HG03521 (cell line): ENCODE measurements around the gene CDC42BPB.
"Not testable (repeated sequence)": the region's sequence is repeated elsewhere in the genome, so short reads cannot be mapped to it uniquely, and the experiment has no call there.

ENCODE experiments used
- ATAC-seq: cut with Tn5 transposase; IDR thresholded peaks from one replicate; pipeline ENCODE4 v1.9.1; 2021; ENCODE audit warnings: mild to moderate bottlenecking, moderate library complexity; ENCODE audit not compliant: unreplicated experiment

CDC42BPB gene

GRCh38 chr14:102906616-102907302, 150.6 kb downstream of the CDC42BPB start:
- ATAC-seq = no peak

DNA sequence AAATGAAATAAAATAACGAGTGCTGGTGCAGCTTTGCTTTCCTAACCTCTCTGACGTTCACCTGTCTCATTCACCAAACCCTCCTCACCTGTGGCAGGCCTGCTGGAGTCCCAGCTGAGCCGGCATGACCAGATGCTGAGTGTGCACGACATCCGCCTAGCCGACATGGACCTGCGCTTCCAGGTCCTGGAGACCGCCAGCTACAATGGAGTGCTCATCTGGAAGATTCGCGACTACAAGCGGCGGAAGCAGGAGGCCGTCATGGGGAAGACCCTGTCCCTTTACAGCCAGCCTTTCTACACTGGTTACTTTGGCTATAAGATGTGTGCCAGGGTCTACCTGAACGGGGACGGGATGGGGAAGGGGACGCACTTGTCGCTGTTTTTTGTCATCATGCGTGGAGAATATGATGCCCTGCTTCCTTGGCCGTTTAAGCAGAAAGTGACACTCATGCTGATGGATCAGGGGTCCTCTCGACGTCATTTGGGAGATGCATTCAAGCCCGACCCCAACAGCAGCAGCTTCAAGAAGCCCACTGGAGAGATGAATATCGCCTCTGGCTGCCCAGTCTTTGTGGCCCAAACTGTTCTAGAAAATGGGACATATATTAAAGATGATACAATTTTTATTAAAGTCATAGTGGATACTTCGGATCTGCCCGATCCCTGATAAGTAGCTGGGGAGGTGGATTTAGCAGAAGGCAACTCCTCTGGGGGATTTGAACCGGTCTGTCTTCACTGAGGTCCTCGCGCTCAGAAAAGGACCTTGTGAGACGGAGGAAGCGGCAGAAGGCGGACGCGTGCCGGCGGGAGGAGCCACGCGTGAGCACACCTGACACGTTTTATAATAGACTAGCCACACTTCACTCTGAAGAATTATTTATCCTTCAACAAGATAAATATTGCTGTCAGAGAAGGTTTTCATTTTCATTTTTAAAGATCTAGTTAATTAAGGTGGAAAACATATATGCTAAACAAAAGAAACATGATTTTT, 151.9 kb downstream of the CDC42BPB start:
- ATAC-seq = no peak

DNA sequence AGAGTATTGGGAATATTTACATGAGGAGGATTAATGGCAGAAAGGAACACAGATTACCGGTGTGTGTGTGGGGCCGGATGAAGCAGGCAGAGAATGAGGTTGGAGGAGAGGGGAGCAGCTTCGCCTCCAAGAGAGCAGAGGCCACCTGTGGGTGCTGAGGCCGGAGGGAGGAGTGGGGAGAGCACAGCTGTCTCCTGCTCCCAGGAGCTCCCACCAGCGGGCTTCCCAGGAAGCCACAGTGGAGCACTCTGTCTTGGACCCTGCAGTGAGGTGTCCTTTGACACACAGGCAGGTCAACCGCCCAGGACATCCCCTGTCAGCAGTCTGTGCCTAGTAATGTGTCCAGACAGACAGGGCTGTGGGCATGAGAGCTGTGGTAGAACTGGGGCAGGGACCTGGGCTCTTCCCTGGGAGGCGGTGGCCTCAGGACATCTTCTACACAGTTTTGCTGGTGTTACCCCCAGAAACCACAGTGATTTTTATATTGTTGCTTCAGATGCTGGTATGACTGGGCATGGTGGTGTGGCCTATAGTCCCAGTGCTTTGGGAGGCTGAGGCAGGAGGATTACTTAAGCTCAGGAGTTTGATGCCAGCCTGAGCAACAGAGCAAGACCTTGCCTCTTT, 153.3 kb downstream of the CDC42BPB start:
- ATAC-seq = no peak

GRCh38 chr14:102903248-102903888, 154.0 kb downstream of the CDC42BPB start:
- ATAC-seq = no peak

GRCh38 chr14:102902523-102903247, 154.7 kb downstream of the CDC42BPB start:
- ATAC-seq = no peak

- ATAC-seq = no peak
Observed at GRCh38 chr14:102902086-102902485, 155.3 kb downstream of the CDC42BPB start.

- ATAC-seq = peak; percentile 73
Observed at GRCh38 chr14:102901633-102902032, 155.7 kb downstream of the CDC42BPB start.

GRCh38 chr14:102900631-102901571, 156.4 kb downstream of the CDC42BPB start:
- peak; percentile 47 for ATAC-seq

DNA sequence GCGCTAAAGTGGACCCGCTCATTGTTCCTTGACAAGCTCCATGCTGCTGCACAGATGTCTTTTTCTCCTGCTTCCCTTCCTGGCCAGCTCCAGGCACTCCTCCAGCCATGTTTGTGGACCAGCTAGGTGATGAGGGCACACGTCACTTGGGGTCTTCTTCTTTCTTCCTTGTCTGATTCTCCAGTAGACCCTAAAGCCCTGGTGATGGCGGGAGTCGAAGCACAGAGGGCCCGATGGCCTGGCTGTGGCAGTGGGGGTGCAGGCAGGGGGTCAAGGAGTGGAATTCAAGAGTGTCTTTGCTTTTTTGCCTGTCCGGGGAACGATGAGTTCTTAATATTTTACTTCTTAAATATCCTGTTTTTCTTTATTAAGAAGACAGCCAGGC, 157.8 kb downstream of the CDC42BPB start:
- ATAC-seq = no peak

DNA sequence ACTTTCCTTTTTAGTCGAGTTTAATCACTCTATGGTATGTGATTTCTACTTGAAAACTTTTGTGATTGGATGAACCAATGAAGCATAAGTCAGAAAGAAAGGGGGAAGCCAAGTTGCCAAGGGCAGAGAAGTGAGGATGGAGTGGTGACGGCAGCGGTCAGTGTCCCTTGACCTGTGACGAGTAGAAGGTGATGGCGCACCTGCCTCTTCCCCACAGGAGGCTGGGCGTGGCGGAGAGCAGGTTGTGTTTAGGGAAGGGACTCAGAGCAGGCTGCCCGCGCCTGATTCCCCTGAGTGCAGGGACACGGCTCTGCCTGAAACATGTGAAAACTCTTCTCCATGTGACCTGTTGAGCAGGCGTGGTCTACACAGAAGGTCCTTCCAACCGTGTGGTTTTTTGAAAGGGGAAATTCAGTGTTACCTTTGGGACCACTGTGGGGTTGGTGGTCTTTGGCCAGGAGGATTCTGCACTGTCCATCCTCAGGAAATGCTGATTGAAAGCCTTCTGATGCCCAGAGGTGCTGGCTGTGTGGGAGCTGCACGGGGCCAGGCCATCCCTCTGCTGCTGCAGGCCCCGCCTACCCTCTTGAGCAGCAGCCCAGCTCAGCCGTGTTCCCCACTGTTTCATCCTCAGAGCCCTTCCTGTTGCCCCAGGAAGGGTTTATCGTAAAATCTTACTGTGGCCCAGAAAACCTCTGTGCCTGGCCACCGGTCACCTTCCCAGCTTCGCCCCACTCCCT, 158.4 kb downstream of the CDC42BPB start:
- no peak for ATAC-seq

DNA sequence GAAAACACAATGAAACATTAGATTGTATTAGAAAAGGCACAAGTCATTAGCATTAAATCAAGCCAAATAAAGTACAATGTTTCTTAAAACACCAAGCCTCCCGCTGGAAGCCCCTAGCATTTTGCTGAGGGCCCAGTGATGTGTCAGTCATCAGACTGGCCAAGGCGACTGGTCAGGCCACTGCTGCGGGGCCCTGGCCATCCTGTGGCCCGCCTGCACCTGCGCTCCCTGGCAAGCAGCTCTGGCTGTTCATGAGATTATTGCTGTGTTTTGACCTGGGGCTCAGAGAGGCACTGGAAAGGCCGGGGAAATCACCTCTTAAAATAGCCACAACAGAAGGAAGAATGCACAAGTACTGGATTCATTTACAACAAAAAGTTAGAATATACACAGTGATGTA, 159.1 kb downstream of the CDC42BPB start:
- ATAC-seq = no peak

- no peak for ATAC-seq
Observed at GRCh38 chr14:102897299-102898027, 159.9 kb downstream of the CDC42BPB start.

- not testable (repeated sequence) for ATAC-seq
Observed at GRCh38 chr14:102896735-102897134, 160.6 kb downstream of the CDC42BPB start.

- no peak for ATAC-seq
Observed at GRCh38 chr14:102893452-102893851, 163.9 kb downstream of the CDC42BPB start.

GRCh38 chr14:102892651-102893050, 164.7 kb downstream of the CDC42BPB start:
- ATAC-seq = no peak

- ATAC-seq = no peak
Observed at GRCh38 chr14:102891556-102891955, 165.8 kb downstream of the CDC42BPB start.

- no peak for ATAC-seq
Observed at GRCh38 chr14:102891111-102891510, 166.2 kb downstream of the CDC42BPB start.

- ATAC-seq = no peak
Observed at GRCh38 chr14:102889615-102890014, 167.7 kb downstream of the CDC42BPB start.
